Adrenal gland (tissue), 12 donors: Measurements from ENCODE around the gene MAP3K20. TPM values are rescaled to one million over a fixed set of nuclear protein-coding genes. Genes with fewer than 3 reads are reported as not detected.

Experiments
- DNase-seq, 7 donors: peaks; one replicate each; pipeline ENCODE4 v3.0.0-alpha.2; 2019 to 2020
- H3K27ac ChIP-seq, 5 donors: fragments of 200-600 bp; sonication (generic) in 4 of 5; 1 replicate in 3 of 5; 2 replicates in 2 of 5; pipeline versions ENCODE4 v1.5.1 to v1.8.0; 2016 to 2020; ENCODE audit warnings: mild to moderate bottlenecking in 1 of 5
- H3K27me3 ChIP-seq: fragments of 200-600 bp; 2 replicates; pipeline ENCODE4 v1.8.0; 2021
- H3K36me3 ChIP-seq, 2 donors: fragments of 200-600 bp; replicated peaks in 1 of 2; 1 replicate in 1 of 2; 2 replicates in 1 of 2; pipeline versions ENCODE4 v1.5.1 to v1.8.0; 2018 to 2022
- H3K4me1 ChIP-seq, 2 donors: fragments of 200-600 bp; replicated peaks in 1 of 2; 1 replicate in 1 of 2; 2 replicates in 1 of 2; pipeline versions ENCODE4 v1.5.1 to v1.8.0; 2018 to 2021
- H3K4me3 ChIP-seq, 4 donors: fragments of 200-600 bp; sonication (generic) in 3 of 4; one replicate each; pipeline ENCODE4 v1.5.1; 2016 to 2018
- H3K9me3 ChIP-seq, 3 donors: fragments of 200-600 bp; sonication (generic) in 1 of 3; replicated peaks in 1 of 3; 1 replicate in 2 of 3; 2 replicates in 1 of 3; pipeline versions ENCODE4 v1.5.1 to v1.8.0; 2016 to 2021
- CTCF ChIP-seq, 6 experiments: fragments of 450-650 bp in 4 of 6; fragments of 200-600 bp in 2 of 6; sonication (generic) in 1 of 6; IDR thresholded peaks; 1 replicate in 5 of 6; 2 replicates in 1 of 6; pipeline versions ENCODE4 v1.5.1 to v1.8.0; 2016 to 2021; ENCODE audit warnings: antibody characterized with exemption in 6 of 6, mild to moderate bottlenecking in 2 of 6, moderate library complexity in 1 of 6
- POLR2A ChIP-seq, 2 donors: fragments of 450-650 bp; IDR thresholded peaks; one replicate each; pipeline ENCODE4 v1.6.1; 2017; ENCODE audit warnings: antibody characterized with exemption in 2 of 2, mild to moderate bottlenecking in 2 of 2, moderate library complexity in 1 of 2
- WGBS, 4 donors: extraction: QIAGEN DNeasy Blood & Tissue Kit in 2 of 4; methylation state at CpG; one replicate each; pipeline versions ENCODE4 v1.1.5 to v1.1.7; 2013 to 2017; 5-methylcytosine and 5-hydroxymethylcytosine counted together
- intact Hi-C, 2 donors: fragments of 100-400 bp; cut with DNase I; formaldehyde crosslinking; loops; one replicate each; pipeline versions ENCODE4 v1.14.1 to v1.15.0; 2022 to 2023
- polyA plus RNA-seq, 3 donors: library from polyadenylated mRNA; stranded (reverse); fragments of 200-250 nt in 2 of 3; fragments of 350-450 nt in 1 of 3; fragmentation: Illumina TruSeq in 1 of 3; extraction: RNeasy Lipid Tissue Mini Kit (QIAGEN cat#74804) in 1 of 3; gene quantifications; one replicate each; pipeline ENCODE4 v1.2.3, GENCODE V29; 2013 to 2014
- total RNA-seq, 9 donors: library from RNA; depleted of rRNA in 4 of 9; stranded (reverse); fragments of >200 nt in 4 of 9; fragments of 120-200 nt in 1 of 9; fragmentation: NEBNext Ultra II Directional in 1 of 9; extraction: Animal tissue kit (Norgen Biotek cat#: 25700) in 1 of 9; gene quantifications; one replicate each; pipeline versions ENCODE4 v1.1.0 to v1.2.4, GENCODE V29; 2013 to 2023
- donor health status: healthy with polysubstance abuse.
- donor health status: Bipolar disorder and iron deficiency.
- donor health status: DM: yes; HTN: yes; CAD: no.
- donor health status: DM: no; HTN: no; CAD: no.
- donor health status: DM: no; HTN: no; CAD: no.
- donor health status: DM: yes; HTN: yes; CAD: no.

The MAP3K20 gene
- total and polyA plus RNA-seq, 12 donors = 8.1 to 54.2 (median 25.4) TPM

- WGBS, 4 donors = 84 to 95% (median 88%) methylated on average over 6 of the region's 6 CpGs
- H3K27ac ChIP-seq = no peak overlapping the region
- DNase-seq = no peak
- H3K9me3 ChIP-seq = no peaks in the 10 kb centered on the region
- H3K27me3 ChIP-seq = no peaks in the 10 kb centered on the region
- no peaks in the 10 kb centered on the region for H3K4me1 ChIP-seq
- H3K4me3 ChIP-seq = no peak overlapping the region
- TF ChIP-seq POLR2A (IDR thresholded peaks at IDR 0.05) (no peak), CTCF (IDR thresholded peaks at IDR 0.05) (no peak)
- no peaks in the 10 kb centered on the region for H3K36me3 ChIP-seq
- intact Hi-C loops = no loop called here
Measured at GRCh38 chr2:173290518-173290917, 214.9 kb downstream of the MAP3K20 start.

- Histone ChIP-seq H3K36me3 (no peaks in the 10 kb centered on the region), H3K9me3 (no peaks in the 10 kb centered on the region), H3K4me3 (no peak overlapping the region), H3K4me1 (no peaks in the 10 kb centered on the region), H3K27me3 (no peaks in the 10 kb centered on the region), H3K27ac (no peak overlapping the region)
- no peak for DNase-seq
- WGBS, 4 donors = 64 to 94% (median 89%) methylated on average over 2 to 4 of the region's 4 CpGs
- intact Hi-C loops = no loop called here
- TF ChIP-seq POLR2A (IDR thresholded peaks at IDR 0.05) = no peak
- no peak for TF ChIP-seq CTCF (IDR thresholded peaks at IDR 0.05)
Measured at GRCh38 chr2:173291412-173291811, 215.8 kb downstream of the MAP3K20 start.

- H3K27me3 ChIP-seq = no peaks in the 10 kb centered on the region
- no peak for DNase-seq
- H3K27ac ChIP-seq = no peak overlapping the region
- H3K4me3 ChIP-seq = no peak overlapping the region
- TF ChIP-seq CTCF (IDR thresholded peaks at IDR 0.05) (no peak), POLR2A (IDR thresholded peaks at IDR 0.05) (no peak)
- H3K36me3 ChIP-seq = no peaks in the 10 kb centered on the region
- intact Hi-C loops = no loop called here
- 78 to 93% (median 91%) methylated on average over 2 of the region's 2 CpGs for WGBS, 4 donors
- peaks cover 0 to 5% (median 0%) of the 10 kb centered on the region in 3 donors for H3K9me3 ChIP-seq
- no peaks in the 10 kb centered on the region for H3K4me1 ChIP-seq
Measured at GRCh38 chr2:173296235-173296634, 220.6 kb downstream of the MAP3K20 start.

GRCh38 chr2:173298536-173299097 is 223.0 kb downstream of the MAP3K20 start:
- Histone ChIP-seq H3K36me3 (no peaks in the 10 kb centered on the region), H3K4me3 (no peak overlapping the region), H3K27me3 (no peaks in the 10 kb centered on the region), H3K27ac (no peak overlapping the region), H3K4me1 (no peaks in the 10 kb centered on the region), H3K9me3 (peaks cover 0 to 5% (median 0%) of the 10 kb centered on the region in 3 donors)
- TF ChIP-seq POLR2A (IDR thresholded peaks at IDR 0.05) = no peak
- TF ChIP-seq CTCF (IDR thresholded peaks at IDR 0.05) = no peak
- WGBS, 4 donors = 79 to 92% (median 83%) methylated on average over 5 of the region's 5 CpGs
- intact Hi-C loops = no loop called here
- no peak for DNase-seq
